ENCODE results near the gene CSAD. TPM values are rescaled to one million over a fixed set of nuclear protein-coding genes. Genes with fewer than 3 reads are reported as not detected.

Gene CSAD
- total and polyA plus RNA-seq, 2 experiments from 2014 or later, result 15.7 to 16.8 TPM

- H3K9me2 ChIP-seq (replicated peaks; ENCODE audit: insufficient read depth), result no peaks in the 10 kb centered on the region
- no peak overlapping the region for H3K27ac ChIP-seq
- DNase-seq (ENCODE audit: low spot score), result no peak
- H3K4me3 ChIP-seq, result no peak overlapping the region
- H3K36me3 ChIP-seq (replicated peaks; ENCODE audit: insufficient read depth, low read depth), result no peaks in the 10 kb centered on the region
- no peak overlapping the region for H3K4me2 ChIP-seq
- H3K4me1 ChIP-seq (ENCODE audit: insufficient read depth), result no peaks in the 10 kb centered on the region
- H3K27me3 ChIP-seq, result no peaks in the 10 kb centered on the region
- WGBS (ENCODE audit: low lambda C conversion rate, missing lambda C conversion rate), result 97% methylated on average over 4 of the region's 10 CpGs
- H2AFZ ChIP-seq, result no peak overlapping the region
- TF ChIP-seq EZH2phosphoT487 (IDR thresholded peaks at IDR 0.05; ENCODE audit: low read depth, severe bottlenecking, unreplicated experiment) (no peak), CTCF (IDR thresholded peaks at IDR 0.05; ENCODE audit: poor library complexity) (no peak), EZH2 (IDR thresholded peaks at IDR 0.05; ENCODE audit: borderline replicate concordance) (no peak)
- no peaks in the 10 kb centered on the region for H3K9me3 ChIP-seq (ENCODE audit: low read depth)
- no peaks in the 10 kb centered on the region for H4K20me1 ChIP-seq (ENCODE audit: insufficient read depth, poor library complexity, severe bottlenecking)
- no peaks in the 10 kb centered on the region for H3K79me2 ChIP-seq
Measured at GRCh38 chr12:53122961-53123468, 57.7 kb downstream of the CSAD start.

- H3K36me3 ChIP-seq (replicated peaks; ENCODE audit: insufficient read depth, low read depth), result no peaks in the 10 kb centered on the region
- H3K4me3 ChIP-seq, result no peak overlapping the region
- H3K79me2 ChIP-seq, result no peaks in the 10 kb centered on the region
- no peak overlapping the region for H2AFZ ChIP-seq
- H3K27me3 ChIP-seq, result no peaks in the 10 kb centered on the region
- H3K9me2 ChIP-seq (replicated peaks; ENCODE audit: insufficient read depth), result no peaks in the 10 kb centered on the region
- TF ChIP-seq EZH2 (IDR thresholded peaks at IDR 0.05; ENCODE audit: borderline replicate concordance) (no peak), CTCF (IDR thresholded peaks at IDR 0.05; ENCODE audit: poor library complexity) (no peak), EZH2phosphoT487 (IDR thresholded peaks at IDR 0.05; ENCODE audit: low read depth, severe bottlenecking, unreplicated experiment) (no peak)
- 89% methylated on average over 12 of the region's 12 CpGs for WGBS (ENCODE audit: low lambda C conversion rate, missing lambda C conversion rate)
- H3K27ac ChIP-seq, result no peak overlapping the region
- H3K4me1 ChIP-seq (ENCODE audit: insufficient read depth), result no peaks in the 10 kb centered on the region
- no peaks in the 10 kb centered on the region for H3K9me3 ChIP-seq (ENCODE audit: low read depth)
- no peaks in the 10 kb centered on the region for H4K20me1 ChIP-seq (ENCODE audit: insufficient read depth, poor library complexity, severe bottlenecking)
- no peak overlapping the region for H3K4me2 ChIP-seq
- no peak for DNase-seq (ENCODE audit: low spot score)
Measured at GRCh38 chr12:53120685-53121525, 59.8 kb downstream of the CSAD start.

DNA sequence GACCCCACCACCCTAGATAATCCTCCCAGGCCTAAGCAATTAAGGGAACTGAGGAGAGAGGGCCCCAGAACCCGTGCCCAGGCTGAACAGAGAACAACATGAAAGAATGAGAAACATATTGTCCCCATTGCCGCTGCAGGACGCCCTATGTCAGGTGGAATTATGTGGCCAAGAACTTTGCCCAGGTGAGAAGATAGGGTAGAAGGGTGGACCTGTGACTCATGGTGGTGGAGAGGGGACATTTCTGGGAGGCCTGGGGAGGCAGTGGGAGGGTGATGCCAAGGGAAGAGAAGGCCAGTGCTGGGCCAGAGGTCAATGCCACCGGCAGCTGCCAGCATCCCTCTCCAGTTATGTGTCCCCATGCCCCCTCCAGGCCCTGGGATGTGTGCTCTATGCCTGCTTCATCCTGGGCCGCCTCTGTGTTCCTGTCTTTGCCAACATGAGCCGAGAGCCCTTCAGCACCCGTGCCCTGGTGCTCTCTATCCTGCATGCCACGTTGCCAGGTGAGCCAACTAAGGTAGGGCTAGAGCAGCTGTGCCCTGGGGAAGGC is 61.9 kb downstream of the CSAD start:
- TF ChIP-seq EZH2 (IDR thresholded peaks at IDR 0.05; ENCODE audit: borderline replicate concordance) (no peak), CTCF (IDR thresholded peaks at IDR 0.05; ENCODE audit: poor library complexity) (no peak), EZH2phosphoT487 (IDR thresholded peaks at IDR 0.05; ENCODE audit: low read depth, severe bottlenecking, unreplicated experiment) (no peak)
- Histone ChIP-seq H3K79me2 (no peaks in the 10 kb centered on the region), H3K9me3 (ENCODE audit: low read depth) (no peaks in the 10 kb centered on the region), H3K36me3 (replicated peaks; ENCODE audit: insufficient read depth, low read depth) (no peaks in the 10 kb centered on the region), H4K20me1 (ENCODE audit: insufficient read depth, poor library complexity, severe bottlenecking) (no peaks in the 10 kb centered on the region), H3K27me3 (no peaks in the 10 kb centered on the region), H3K4me2 (no peak overlapping the region), H3K4me3 (no peak overlapping the region), H3K4me1 (ENCODE audit: insufficient read depth) (peaks cover 7% of the 10 kb centered on the region), H3K27ac (no peak overlapping the region), H3K9me2 (replicated peaks; ENCODE audit: insufficient read depth) (no peaks in the 10 kb centered on the region), H2AFZ (no peak overlapping the region)
- peak; percentile 23 for DNase-seq (ENCODE audit: low spot score)
- WGBS (ENCODE audit: low lambda C conversion rate, missing lambda C conversion rate), result 83% methylated on average over 8 of the region's 8 CpGs

All from hepatocyte (in vitro differentiated cells).